Natural killer cell (primary cell): ENCODE results near the gene CFAP251. TPM values are rescaled to one million over a fixed set of nuclear protein-coding genes. Genes with fewer than 3 reads are reported as not detected.

Source experiments
- ATAC-seq, 3 donors: fragments of 150-1000 bp in 2 of 3; fragments of 200-7000 bp in 1 of 3; cut with Tn5 transposase; 1 replicate in 1 of 3; 2 replicates in 2 of 3; pipeline ENCODE4 v1.10.0; 2021; ENCODE audit warnings: mild to moderate bottlenecking in 2 of 3, moderate library complexity in 2 of 3
- DNase-seq, 2 donors: peaks; one replicate each; pipeline versions ENCODE4 v3.0.0 to v3.0.0-alpha.2; 2013 to 2021; ENCODE audit warnings: mixed read lengths in 1 of 2
- H3K27ac ChIP-seq: one replicate; pipeline ENCODE4 v1.5.1; 2013; ENCODE audit warnings: mild to moderate bottlenecking, low read length
- H3K27me3 ChIP-seq: one replicate; pipeline ENCODE4 v1.6.1; 2013; ENCODE audit warnings: low read length; ENCODE audit not compliant: control insufficient read depth, insufficient read depth
- H3K36me3 ChIP-seq: one replicate; pipeline ENCODE4 v1.6.1; 2013; ENCODE audit warnings: low read length; ENCODE audit not compliant: control insufficient read depth, insufficient read depth
- H3K4me1 ChIP-seq: one replicate; pipeline ENCODE4 v1.6.1; 2013; ENCODE audit warnings: low read length; ENCODE audit not compliant: control insufficient read depth, insufficient read depth
- H3K4me3 ChIP-seq: one replicate; pipeline ENCODE4 v1.5.1; 2013; ENCODE audit warnings: low read length
- H3K9me3 ChIP-seq: one replicate; pipeline ENCODE4 v1.6.1; 2013; ENCODE audit warnings: low read length; ENCODE audit not compliant: control insufficient read depth, insufficient read depth
- H3K27ac Mint-ChIP-seq, 2 donors: one replicate each; pipeline ENCODE4 v1.8.0; 2022; ENCODE audit warnings: mild to moderate bottlenecking in 2 of 2, mixed read lengths in 2 of 2, moderate library complexity in 1 of 2
- H3K27me3 Mint-ChIP-seq, 2 donors: one replicate each; pipeline ENCODE4 v1.8.0; 2022; ENCODE audit warnings: low read depth in 2 of 2, mixed read lengths in 2 of 2
- H3K36me3 Mint-ChIP-seq: one replicate; pipeline ENCODE4 v1.8.0; 2022; ENCODE audit warnings: mixed read lengths
- H3K4me1 Mint-ChIP-seq, 2 donors: one replicate each; pipeline ENCODE4 v1.8.0; 2022; ENCODE audit warnings: mixed read lengths in 2 of 2
- H3K4me3 Mint-ChIP-seq: one replicate; pipeline ENCODE4 v1.8.0; 2022; ENCODE audit warnings: mild to moderate bottlenecking, moderate library complexity, mixed read lengths
- H3K9me3 Mint-ChIP-seq, 2 donors: one replicate each; pipeline ENCODE4 v1.8.0; 2022; ENCODE audit warnings: mixed read lengths in 2 of 2
- CTCF ChIP-seq: fragments of 200-600 bp; IDR thresholded peaks from one replicate; pipeline ENCODE4 v1.8.0; 2022; ENCODE audit warnings: antibody characterized with exemption
- WGBS: methylation state at CpG from one replicate; pipeline ENCODE4 v1.1.7; 2013; ENCODE audit warnings: missing lambda C conversion rate; ENCODE audit not compliant: insufficient coverage; 5-methylcytosine and 5-hydroxymethylcytosine counted together
- intact Hi-C: fragments of 100-400 bp; cut with micrococcal nuclease; formaldehyde crosslinking; loops from one replicate; pipeline ENCODE4 v1.14.2; 2022
- total RNA-seq, 4 donors: library from RNA; stranded (reverse); fragments of 120-200 nt in 1 of 4; gene quantifications; one replicate each; pipeline versions ENCODE4 v1.2.3 to v1.2.4, GENCODE V29; 2013 to 2022

Gene CFAP251
- total RNA-seq, 3 donors from 2014 or later (not counting 1 experiment from before 2014, with no cell fraction given), result 0.59 to 0.80 (median 0.59) TPM

GRCh38 chr12:121905746-121906145 is 12.6 kb upstream of the CFAP251 start:
- Histone ChIP-seq H3K27me3 (no peaks in the 10 kb centered on the region), H3K9me3 (no peaks in the 10 kb centered on the region), H3K4me1 (no peaks in the 10 kb centered on the region), H3K4me3 (no peak overlapping the region), H3K27ac (no peak overlapping the region), H3K36me3 (peaks cover 51% of the 10 kb centered on the region)
- DNase-seq (no peak), ATAC-seq (no peak)
- Mint-ChIP-seq H3K9me3 (no peaks in the 10 kb centered on the region), H3K27ac (no peak overlapping the region), H3K27me3 (no peaks in the 10 kb centered on the region), H3K4me1 (peaks cover 7% of the 10 kb centered on the region in 2 donors), H3K4me3 (no peak overlapping the region), H3K36me3 (peaks cover 3% of the 10 kb centered on the region)
- intact Hi-C loops, result no loop called here
- 90% methylated on average over 3 of the region's 4 CpGs for WGBS
- no peak for TF ChIP-seq CTCF

GRCh38 chr12:121908702-121909101 is 9.7 kb upstream of the CFAP251 start:
- Mint-ChIP-seq H3K4me3 (no peak overlapping the region), H3K27me3 (no peaks in the 10 kb centered on the region), H3K9me3 (no peaks in the 10 kb centered on the region), H3K4me1 (peaks cover 7% of the 10 kb centered on the region in 2 donors), H3K27ac (peak overlapping the region in 1 of 2 donors; percentile 35), H3K36me3 (peaks cover 9% of the 10 kb centered on the region)
- no peak for DNase-seq
- Histone ChIP-seq H3K9me3 (no peaks in the 10 kb centered on the region), H3K27ac (no peak overlapping the region), H3K4me3 (no peak overlapping the region), H3K36me3 (peaks cover 35% of the 10 kb centered on the region), H3K27me3 (no peaks in the 10 kb centered on the region), H3K4me1 (no peaks in the 10 kb centered on the region)
- intact Hi-C loops, result no loop called here
- no peak for TF ChIP-seq CTCF
- no peak for ATAC-seq
- WGBS, result 53% methylated on average over 2 of the region's 2 CpGs

- peaks cover 7% of the 10 kb centered on the region in 2 donors for H3K4me1 Mint-ChIP-seq
- Histone ChIP-seq H3K9me3 (no peaks in the 10 kb centered on the region), H3K4me3 (no peak overlapping the region), H3K27me3 (no peaks in the 10 kb centered on the region), H3K27ac (no peak overlapping the region), H3K36me3 (peaks cover 30% of the 10 kb centered on the region), H3K4me1 (no peaks in the 10 kb centered on the region)
- ATAC-seq, result no peak
- DNase-seq, result no peak
- no peak overlapping the region for H3K27ac Mint-ChIP-seq
- H3K9me3 Mint-ChIP-seq, result no peaks in the 10 kb centered on the region
- intact Hi-C loops, result no loop called here
- WGBS, result 82% methylated on average over 14 of the region's 14 CpGs
- peaks cover 9% of the 10 kb centered on the region for H3K36me3 Mint-ChIP-seq
- no peak overlapping the region for H3K4me3 Mint-ChIP-seq
- TF ChIP-seq CTCF, result no peak
- H3K27me3 Mint-ChIP-seq, result no peaks in the 10 kb centered on the region
Observed at GRCh38 chr12:121911824-121912585, 6.4 kb upstream of the CFAP251 start.
